ENCODE results near the gene TRPM8. TPM values are rescaled to one million over a fixed set of nuclear protein-coding genes. Genes with fewer than 3 reads are reported as not detected.

Gene TRPM8
- total and polyA plus RNA-seq, 9 donors = 0.92 TPM; not detected in 8

GRCh38 chr2:233992513-233993217, 75.5 kb downstream of the TRPM8 start:
- Histone ChIP-seq H3K9me3 (no peaks in the 10 kb centered on the region), H3K27me3 (no peaks in the 10 kb centered on the region), H3K36me3 (no peaks in the 10 kb centered on the region), H3K4me3 (no peak overlapping the region), H3K4me1 (ENCODE audit: insufficient read depth) (no peaks in the 10 kb centered on the region), H3K27ac (no peak overlapping the region)
- intact Hi-C loops (cut with DNase I) = no loop called here
- TF ChIP-seq POLR2A (IDR thresholded peaks at IDR 0.05) (no peak), EP300 (IDR thresholded peaks at IDR 0.05) (no peak), CTCF (IDR thresholded peaks at IDR 0.05) (no peak)
- WGBS, 3 donors = 65 to 70% (median 68%) methylated on average over 7 of the region's 7 CpGs
- DNase-seq = no peak

- no peak for DNase-seq
- intact Hi-C loops (cut with DNase I) = no loop called here
- TF ChIP-seq POLR2A (IDR thresholded peaks at IDR 0.05) (no peak), CTCF (IDR thresholded peaks at IDR 0.05) (no peak), EP300 (IDR thresholded peaks at IDR 0.05) (no peak)
Observed at GRCh38 chr2:233993461-233993860, 76.3 kb downstream of the TRPM8 start.

DNA sequence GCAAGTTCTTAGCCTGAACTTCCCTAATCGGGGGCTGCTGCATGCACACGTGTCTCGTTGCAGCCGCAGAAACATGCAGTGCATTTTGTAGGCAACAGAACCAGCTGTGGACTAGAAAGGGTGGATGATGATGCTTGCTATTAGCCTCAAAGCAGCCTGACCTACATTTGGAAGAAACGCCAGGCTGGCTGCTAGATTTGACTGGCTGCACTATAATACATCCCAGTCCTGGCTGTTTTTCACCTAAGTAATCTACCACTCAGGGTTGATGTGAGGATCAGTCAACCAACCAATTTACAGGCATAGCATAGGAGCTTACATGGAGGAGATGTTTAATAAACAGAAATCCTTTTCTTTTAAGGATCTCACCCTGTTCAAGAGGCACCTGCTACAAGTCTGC, 77.0 kb downstream of the TRPM8 start:
- 76 to 84% (median 80%) methylated on average over 5 of the region's 5 CpGs for WGBS, 3 donors
- no peak for DNase-seq
- Histone ChIP-seq H3K36me3 (no peaks in the 10 kb centered on the region), H3K9me3 (no peaks in the 10 kb centered on the region), H3K4me3 (no peak overlapping the region), H3K27me3 (no peaks in the 10 kb centered on the region), H3K4me1 (ENCODE audit: insufficient read depth) (no peaks in the 10 kb centered on the region), H3K27ac (no peak overlapping the region)
- intact Hi-C loops (cut with DNase I) = no loop called here
- TF ChIP-seq CTCF (IDR thresholded peaks at IDR 0.05) (no peak), POLR2A (IDR thresholded peaks at IDR 0.05) (no peak), EP300 (IDR thresholded peaks at IDR 0.05) (no peak)

More at GRCh38 chr2:233993461-233993860, 76.3 kb downstream of the TRPM8 start:
- H3K27ac ChIP-seq = no peak overlapping the region
- H3K4me1 ChIP-seq (ENCODE audit: insufficient read depth) = no peaks in the 10 kb centered on the region
- H3K9me3 ChIP-seq = no peaks in the 10 kb centered on the region
- WGBS, 3 donors = 48 to 61% (median 50%) methylated on average over 1 of the region's 1 CpG
- H3K36me3 ChIP-seq = no peaks in the 10 kb centered on the region
- no peaks in the 10 kb centered on the region for H3K27me3 ChIP-seq
- H3K4me3 ChIP-seq = no peak overlapping the region

DNA sequence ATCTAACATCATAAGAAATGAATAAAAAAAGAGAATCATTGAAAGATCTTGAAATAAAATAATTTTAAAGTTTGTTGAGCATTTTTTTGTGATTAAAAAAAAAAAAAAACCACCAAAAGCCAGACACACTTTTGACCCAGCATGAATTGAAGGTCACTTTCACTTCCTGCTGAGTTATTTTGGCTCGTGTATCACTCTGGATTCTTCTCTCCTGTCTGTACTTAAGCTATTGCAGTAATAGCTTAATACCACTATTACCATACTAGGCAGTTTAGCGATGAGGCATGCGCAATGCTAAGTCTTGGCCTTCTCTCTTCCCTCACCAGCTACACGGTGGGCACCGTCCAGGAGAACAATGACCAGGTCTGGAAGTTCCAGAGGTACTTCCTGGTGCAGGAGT, 78.8 kb downstream of the TRPM8 start:
- Histone ChIP-seq H3K27ac (no peak overlapping the region), H3K36me3 (no peaks in the 10 kb centered on the region), H3K27me3 (no peaks in the 10 kb centered on the region), H3K9me3 (no peaks in the 10 kb centered on the region), H3K4me3 (no peak overlapping the region), H3K4me1 (ENCODE audit: insufficient read depth) (no peaks in the 10 kb centered on the region)
- 70 to 76% (median 71%) methylated on average over 5 of the region's 5 CpGs for WGBS, 3 donors
- intact Hi-C loops (cut with DNase I) = no loop called here
- DNase-seq = no peak
- TF ChIP-seq EP300 (IDR thresholded peaks at IDR 0.05) (no peak), POLR2A (IDR thresholded peaks at IDR 0.05) (no peak), CTCF (IDR thresholded peaks at IDR 0.05) (no peak)

Measured in ovary (tissue), 9 donors.